ENCODE results near the gene MYO5B.
"Not testable (repeated sequence)": the region's sequence is repeated elsewhere in the genome, so short reads cannot be mapped to it uniquely, and the experiment has no call there.

The MYO5B gene

GRCh38 chr18:49920731-49921130 is 274.2 kb downstream of the MYO5B start:
- DNase-seq (ENCODE audit: low read depth): peak; percentile 79

- no peak for DNase-seq (ENCODE audit: low read depth)
These were observed 277.2 kb downstream of the MYO5B start for GRCh38 chr18:49917742-49918141.

- no peak for DNase-seq (ENCODE audit: low read depth)
These were observed 279.6 kb downstream of the MYO5B start for GRCh38 chr18:49915352-49915751.

- no peak for DNase-seq (ENCODE audit: low read depth)
These were observed 281.7 kb downstream of the MYO5B start for GRCh38 chr18:49913221-49913620.

GRCh38 chr18:49911427-49911826 is 283.5 kb downstream of the MYO5B start:
- no peak for DNase-seq (ENCODE audit: low read depth)

- DNase-seq (ENCODE audit: low read depth): no peak
These were observed 284.0 kb downstream of the MYO5B start for GRCh38 chr18:49910986-49911385.

GRCh38 chr18:49910019-49910418 is 284.9 kb downstream of the MYO5B start:
- no peak for DNase-seq (ENCODE audit: low read depth)

GRCh38 chr18:49907346-49907929 is 287.5 kb downstream of the MYO5B start:
- DNase-seq (ENCODE audit: low read depth): peak; percentile 5

- no peak for DNase-seq (ENCODE audit: low read depth)
These were observed 289.2 kb downstream of the MYO5B start for GRCh38 chr18:49905771-49906170.

GRCh38 chr18:49904871-49905555 is 289.9 kb downstream of the MYO5B start:
- no peak for DNase-seq (ENCODE audit: low read depth)

- DNase-seq (ENCODE audit: low read depth): no peak
These were observed 293.0 kb downstream of the MYO5B start for GRCh38 chr18:49901862-49902340.

GRCh38 chr18:49899657-49900330 is 295.2 kb downstream of the MYO5B start:
- DNase-seq (ENCODE audit: low read depth): no peak

- peak; percentile 73 for DNase-seq (ENCODE audit: low read depth)
These were observed 296.5 kb downstream of the MYO5B start for GRCh38 chr18:49898421-49898820.

- no peak for DNase-seq (ENCODE audit: low read depth)
These were observed 300.3 kb downstream of the MYO5B start for GRCh38 chr18:49894517-49895226.

GRCh38 chr18:49893036-49893435 is 301.9 kb downstream of the MYO5B start:
- DNase-seq (ENCODE audit: low read depth): no peak

GRCh38 chr18:49892148-49892924 is 302.6 kb downstream of the MYO5B start:
- DNase-seq (ENCODE audit: low read depth): no peak

GRCh38 chr18:49890041-49890440 is 304.9 kb downstream of the MYO5B start:
- no peak for DNase-seq (ENCODE audit: low read depth)

- not testable (repeated sequence) for DNase-seq (ENCODE audit: low read depth)
These were observed 305.4 kb downstream of the MYO5B start for GRCh38 chr18:49889552-49889951.

- no peak for DNase-seq (ENCODE audit: low read depth)
These were observed 307.8 kb downstream of the MYO5B start for GRCh38 chr18:49886891-49887764.

GRCh38 chr18:49884959-49885358 is 310.0 kb downstream of the MYO5B start:
- DNase-seq (ENCODE audit: low read depth): no peak

- DNase-seq (ENCODE audit: low read depth): no peak
These were observed 310.5 kb downstream of the MYO5B start for GRCh38 chr18:49884465-49884864.
